Gastrocnemius medialis (tissue), 4 donors: Measurements from ENCODE around the gene PALD1. TPM values are rescaled to one million over a fixed set of nuclear protein-coding genes. Genes with fewer than 3 reads are reported as not detected.

ENCODE experiments used
- ATAC-seq, 2 donors: fragments of 150-250 bp; one replicate each; pipeline ENCODE4 v1.9.1; 2016
- DNase-seq, 2 donors: peaks; one replicate each; pipeline ENCODE4 v3.0.0-alpha.2; 2019
- H3K27ac ChIP-seq, 4 donors: fragments of 200-600 bp; sonication (generic); 1 replicate in 1 of 4; 2 replicates in 3 of 4; pipeline ENCODE4 v1.5.1; 2016 to 2018; ENCODE audit warnings: mild to moderate bottlenecking in 2 of 4, moderate library complexity in 1 of 4
- H3K27me3 ChIP-seq, 3 donors: fragments of 200-600 bp; sonication (generic) in 2 of 3; 1 replicate in 1 of 3; 2 replicates in 2 of 3; pipeline versions ENCODE4 v1.5.1 to v1.6.0; 2016 to 2019; ENCODE audit warnings: mild to moderate bottlenecking in 1 of 3, moderate library complexity in 1 of 3
- H3K36me3 ChIP-seq, 2 donors: fragments of 200-600 bp; sonication (generic) in 1 of 2; one replicate each; pipeline ENCODE4 v1.5.1; 2017 to 2018
- H3K4me1 ChIP-seq, 2 donors: fragments of 200-600 bp; sonication (generic) in 1 of 2; one replicate each; pipeline ENCODE4 v1.5.1; 2016 to 2017; ENCODE audit warnings: mild to moderate bottlenecking in 2 of 2
- H3K4me3 ChIP-seq, 4 donors: fragments of 200-600 bp; sonication (generic) in 3 of 4; 1 replicate in 1 of 4; 2 replicates in 3 of 4; pipeline ENCODE4 v1.5.1; 2016 to 2019; ENCODE audit warnings: mild to moderate bottlenecking in 2 of 4
- H3K9me3 ChIP-seq, 3 donors: fragments of 200-600 bp; sonication (generic) in 2 of 3; 1 replicate in 1 of 3; 2 replicates in 2 of 3; pipeline ENCODE4 v1.5.1; 2016 to 2019
- CTCF ChIP-seq, 5 experiments: fragments of 450-650 bp in 3 of 5; fragments of 200-600 bp in 2 of 5; sonication (generic) in 2 of 5; IDR thresholded peaks in 4 of 5; conservative IDR thresholded peaks in 1 of 5; 1 replicate in 4 of 5; 2 replicates in 1 of 5; pipeline ENCODE4 v1.5.1; 2016 to 2019; ENCODE audit warnings: antibody characterized with exemption in 5 of 5, mild to moderate bottlenecking in 3 of 5, moderate library complexity in 3 of 5
- POLR2A ChIP-seq, 2 donors: fragments of 450-650 bp; IDR thresholded peaks; one replicate each; pipeline ENCODE4 v1.6.1; 2017; ENCODE audit warnings: antibody characterized with exemption in 2 of 2, mild to moderate bottlenecking in 2 of 2, moderate library complexity in 2 of 2
- in situ Hi-C, 4 donors: fragments of 200-750 bp; cut with MboI; loops; one replicate each; pipeline versions ENCODE4 v1.15.0 to v1.8.0; 2017; ENCODE audit warnings: low sequenced_read_pairs in 4 of 4
- intact Hi-C: fragments of 100-400 bp; cut with DNase I; formaldehyde crosslinking; loops from one replicate; pipeline ENCODE4 v1.15.1; 2023; ENCODE audit warnings: low total_unique reads
- total RNA-seq, 4 donors: library from RNA; depleted of rRNA; stranded (reverse); fragments of >200 nt; gene quantifications; one replicate each; pipeline versions ENCODE4 v1.1.0 to v1.2.3, GENCODE V29; 2016

The PALD1 gene
- total RNA-seq, 4 donors from 2014 or later: 1.4 to 4.1 (median 2.3) TPM

- H3K9me3 ChIP-seq: no peaks in the 10 kb centered on the region
- in situ Hi-C loops (loop anchor here in 1 of 4 donors (10.0 to 25.0 kb wide), 2 partner anchors 48 to 295 kb away; no protein-coding TSS in a partner anchor), intact Hi-C loops (no loop called here)
- H3K4me1 ChIP-seq: peaks cover 20 to 24% of the 10 kb centered on the region in 2 donors
- H3K4me3 ChIP-seq: no peak overlapping the region
- DNase-seq (no peak), ATAC-seq (no peak)
- H3K36me3 ChIP-seq: no peaks in the 10 kb centered on the region
- no peak for TF ChIP-seq CTCF (IDR thresholded peaks at IDR 0.05 in 4 of 5, conservative IDR thresholded peaks at IDR 0.05 in 1 of 5)
- TF ChIP-seq POLR2A (IDR thresholded peaks at IDR 0.05): no peak
- no peak overlapping the region for H3K27ac ChIP-seq
- no peaks in the 10 kb centered on the region for H3K27me3 ChIP-seq
These were observed 11.6 kb upstream of the PALD1 start for GRCh38 chr10:70466951-70467350.

DNA sequence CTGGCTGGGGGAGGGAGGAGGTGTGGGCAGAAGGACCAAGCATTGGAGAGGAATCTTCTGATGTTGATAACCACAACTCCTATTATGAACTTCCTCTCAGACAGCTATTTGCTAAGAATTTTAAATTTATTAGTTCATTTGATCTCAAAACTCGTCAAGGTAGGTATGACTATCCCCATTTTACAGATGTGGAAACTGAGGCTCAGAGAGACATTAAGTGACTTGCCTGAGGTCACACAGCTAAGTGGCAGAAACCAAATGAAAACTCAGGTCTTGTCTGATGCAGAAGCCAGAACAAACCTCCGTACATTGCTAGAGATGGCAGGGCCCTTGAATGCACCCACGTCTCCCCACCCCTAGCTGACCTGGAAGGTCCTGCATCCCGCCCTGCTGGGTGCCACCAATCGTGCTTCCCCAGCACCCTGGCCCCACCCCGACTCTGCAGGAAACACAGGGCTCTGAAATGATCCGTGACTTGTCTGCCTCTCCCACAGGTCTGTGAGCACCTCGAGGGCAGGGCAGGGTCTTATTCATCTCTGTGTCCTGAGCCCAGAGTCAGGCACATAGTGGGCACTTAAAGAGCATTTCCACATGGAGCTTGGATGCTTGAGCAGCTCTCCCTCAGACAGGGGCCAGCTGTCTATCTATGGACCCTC is 5.6 kb upstream of the PALD1 start:
- Histone ChIP-seq H3K27me3 (no peaks in the 10 kb centered on the region), H3K4me1 (peaks cover 23 to 33% of the 10 kb centered on the region in 2 donors), H3K9me3 (no peaks in the 10 kb centered on the region), H3K36me3 (no peaks in the 10 kb centered on the region), H3K4me3 (no peak overlapping the region), H3K27ac (no peak overlapping the region)
- in situ Hi-C loops (loop anchor here in 1 of 4 donors (25.0 kb wide), 1 partner anchor 289 kb away; no protein-coding TSS in a partner anchor), intact Hi-C loops (no loop called here)
- no peak for TF ChIP-seq CTCF (IDR thresholded peaks at IDR 0.05 in 4 of 5, conservative IDR thresholded peaks at IDR 0.05 in 1 of 5)
- no peak for TF ChIP-seq POLR2A (IDR thresholded peaks at IDR 0.05)
- DNase-seq: no peak
- no peak for ATAC-seq

- H3K4me3 ChIP-seq: no peak overlapping the region
- H3K9me3 ChIP-seq: no peaks in the 10 kb centered on the region
- intact Hi-C loops (no loop called here), in situ Hi-C loops (loop anchor here in 1 of 4 donors (25.0 kb wide), 1 partner anchor 288 kb away; no protein-coding TSS in a partner anchor)
- no peaks in the 10 kb centered on the region for H3K36me3 ChIP-seq
- DNase-seq (peak in 1 of 2 donors; percentile 83), ATAC-seq (peak; percentile 37 to 79)
- no peaks in the 10 kb centered on the region for H3K27me3 ChIP-seq
- TF ChIP-seq CTCF (IDR thresholded peaks at IDR 0.05 in 4 of 5, conservative IDR thresholded peaks at IDR 0.05 in 1 of 5) (no peak), POLR2A (IDR thresholded peaks at IDR 0.05) (no peak)
- H3K27ac ChIP-seq: peak overlapping the region in 1 of 4 donors; percentile 73
- peaks cover 33 to 41% of the 10 kb centered on the region in 2 donors for H3K4me1 ChIP-seq
These were observed 3.8 kb upstream of the PALD1 start for GRCh38 chr10:70474780-70475179.

GRCh38 chr10:70475661-70476060 is 2.9 kb upstream of the PALD1 start:
- no peak for TF ChIP-seq POLR2A (IDR thresholded peaks at IDR 0.05)
- TF ChIP-seq CTCF (IDR thresholded peaks at IDR 0.05 in 4 of 5, conservative IDR thresholded peaks at IDR 0.05 in 1 of 5): no peak
- Histone ChIP-seq H3K27me3 (no peaks in the 10 kb centered on the region), H3K27ac (peak overlapping the region in 1 of 4 donors; percentile 73), H3K9me3 (no peaks in the 10 kb centered on the region), H3K4me3 (no peak overlapping the region), H3K36me3 (no peaks in the 10 kb centered on the region), H3K4me1 (peaks cover 42 to 49% of the 10 kb centered on the region in 2 donors)
- intact Hi-C loops: no loop called here
- no peak for DNase-seq
- in situ Hi-C loops: no loop called here
- no peak for ATAC-seq
